RPMI8226 (cell line): ENCODE results near the gene KLF7.

Source experiments
- DNase-seq: peaks from one replicate; pipeline ENCODE4 v3.0.0-alpha.2; 2015

The KLF7 gene

GRCh38 chr2:207165121-207166038, at the start of gene KLF7:
Gene KLF7, minus strand, starts transcription at chr2:207165948. Its CDS starts 380 bp downstream, at chr2:207165568.
- peak; percentile 69 for DNase-seq

DNA sequence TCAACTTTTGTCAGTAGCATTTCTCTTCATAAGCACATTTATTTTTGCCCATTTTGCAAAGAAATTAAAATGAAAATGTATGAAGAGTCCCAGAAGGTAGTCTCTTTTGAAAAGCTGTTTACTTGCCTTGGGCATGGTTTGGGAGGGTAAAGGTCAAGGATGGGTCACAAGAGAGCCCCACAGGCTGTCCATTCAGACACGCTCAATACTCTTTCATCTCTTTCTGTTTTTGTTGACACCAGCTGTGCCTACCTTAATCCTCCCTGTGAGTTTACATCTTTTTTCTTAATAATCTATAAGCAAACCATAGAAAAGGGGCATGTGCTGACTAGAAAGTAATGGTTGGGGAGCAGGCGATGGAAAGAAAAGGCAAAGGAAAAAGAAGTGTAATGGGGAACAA, 49.6 kb upstream of the KLF7 start:
- DNase-seq, result no peak

DNA sequence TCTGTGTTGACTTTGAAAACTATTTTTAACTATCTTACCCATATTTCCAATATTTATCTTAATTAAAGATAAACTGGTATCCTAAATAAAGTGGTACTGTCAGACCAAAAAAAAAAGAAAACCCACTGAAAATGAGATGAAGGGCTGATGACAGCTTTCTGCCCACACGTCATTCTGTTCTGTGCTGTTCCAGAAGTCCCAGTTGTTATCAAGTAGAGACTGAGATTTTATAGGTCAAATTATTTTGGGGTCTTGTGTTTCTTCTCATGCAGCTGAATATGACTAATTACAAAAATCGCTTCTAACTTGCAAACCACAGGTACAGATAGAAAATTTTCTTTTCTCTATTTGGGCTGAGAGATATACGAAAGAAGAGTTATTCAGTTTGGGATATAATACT, 48.7 kb upstream of the KLF7 start:
- no peak for DNase-seq

- no peak for DNase-seq
Observed at GRCh38 chr2:207206011-207206410, 40.3 kb upstream of the KLF7 start.

DNA sequence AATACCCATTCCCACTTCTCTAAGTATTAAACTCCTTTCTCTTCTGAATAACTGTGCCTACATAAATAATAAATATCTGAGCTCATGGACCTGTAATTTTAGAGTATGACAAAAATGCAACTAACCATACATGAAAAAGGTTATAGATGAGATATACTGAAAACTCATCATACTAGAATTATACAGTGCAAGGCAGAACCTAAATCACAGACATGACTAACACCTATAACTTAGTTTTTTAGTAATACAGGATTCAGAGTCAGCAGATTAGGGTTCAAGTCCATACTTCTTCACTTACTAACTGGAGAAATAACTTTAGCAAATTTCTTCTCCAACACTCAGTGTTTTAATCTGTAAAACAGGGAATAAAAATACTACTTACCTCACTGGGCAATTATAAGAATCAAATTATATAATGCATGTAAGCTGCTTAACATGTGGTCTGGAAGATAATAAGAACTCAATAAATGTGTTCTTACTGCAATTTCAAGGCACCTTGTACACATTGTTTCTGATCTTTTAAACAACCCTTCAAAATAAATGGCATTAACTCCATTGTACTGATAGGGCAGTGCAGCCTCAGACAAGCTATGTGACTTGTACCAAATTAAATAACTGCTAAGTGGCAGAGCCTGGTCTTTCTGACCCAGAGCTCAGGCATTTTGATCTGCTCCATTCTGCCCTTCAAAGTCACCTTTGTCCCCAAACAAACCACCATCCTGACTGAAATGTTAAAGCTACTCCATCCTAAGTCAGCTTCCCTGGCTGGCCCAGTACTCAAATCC, 39.6 kb upstream of the KLF7 start:
- no peak for DNase-seq

GRCh38 chr2:207203056-207203455, 37.3 kb upstream of the KLF7 start:
- DNase-seq, result no peak

GRCh38 chr2:207202645-207203044, 36.9 kb upstream of the KLF7 start:
- peak; percentile 19 for DNase-seq

DNA sequence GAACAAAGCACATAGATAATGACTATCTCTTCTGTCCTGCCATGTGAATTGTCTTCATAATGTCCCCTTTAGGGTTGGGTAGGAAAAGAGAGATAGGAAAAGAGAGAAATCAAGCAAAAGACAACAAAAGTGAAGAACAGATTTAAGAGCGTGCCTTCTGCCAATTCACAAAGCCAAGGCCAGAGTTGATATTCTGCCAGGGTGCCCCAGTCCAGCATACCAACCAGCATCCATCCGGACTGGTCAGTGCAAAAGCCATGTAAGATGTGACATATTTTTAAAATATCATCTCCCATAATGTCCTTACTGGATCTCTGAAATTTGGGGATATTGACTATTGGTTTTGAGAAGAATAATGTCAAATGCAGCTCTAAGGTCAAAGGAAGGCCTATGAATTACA, 35.7 kb upstream of the KLF7 start:
- no peak for DNase-seq

GRCh38 chr2:207200136-207200535, 34.4 kb upstream of the KLF7 start:
- no peak for DNase-seq

- DNase-seq, result no peak
Observed at GRCh38 chr2:207194028-207194427, 28.3 kb upstream of the KLF7 start.

DNA sequence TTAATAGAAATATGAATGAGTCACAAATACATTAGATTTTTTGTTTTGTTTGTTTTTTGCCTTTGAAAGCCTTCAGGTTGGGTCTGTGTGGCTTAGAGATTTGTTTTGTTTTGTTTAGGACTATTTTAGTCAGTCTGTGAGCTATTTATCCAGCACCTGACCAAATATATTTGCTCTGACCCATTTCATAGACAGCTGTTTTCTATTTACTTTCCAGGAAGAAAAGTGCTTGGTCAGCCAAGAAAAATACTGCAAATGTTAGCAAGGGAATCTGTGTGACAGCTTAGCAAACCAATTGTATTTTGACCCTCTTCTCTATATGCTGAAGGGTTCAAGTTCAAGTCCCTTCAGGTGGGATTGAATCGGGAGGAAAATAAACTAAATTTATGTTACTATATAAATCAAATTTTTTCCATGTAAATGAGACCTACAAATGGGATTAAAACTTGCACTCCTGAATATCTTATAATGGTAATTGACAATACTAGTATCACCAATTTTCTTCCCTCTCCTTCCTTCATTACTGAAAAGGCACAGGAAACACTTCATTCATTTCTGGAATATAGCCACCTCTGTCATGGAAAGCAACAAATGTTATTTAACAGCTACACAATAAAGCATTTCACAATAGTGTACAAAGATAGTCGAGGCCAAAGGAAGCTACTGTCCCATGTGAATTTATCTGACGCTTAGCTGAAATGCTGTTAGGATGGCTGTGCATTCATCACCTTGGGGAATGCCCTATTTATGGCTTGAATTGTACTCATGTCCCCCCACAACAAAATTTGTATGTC, 23.1 kb upstream of the KLF7 start:
- peak; percentile 65 for DNase-seq

- no peak for DNase-seq
Observed at GRCh38 chr2:207185372-207185771, 19.6 kb upstream of the KLF7 start.

DNA sequence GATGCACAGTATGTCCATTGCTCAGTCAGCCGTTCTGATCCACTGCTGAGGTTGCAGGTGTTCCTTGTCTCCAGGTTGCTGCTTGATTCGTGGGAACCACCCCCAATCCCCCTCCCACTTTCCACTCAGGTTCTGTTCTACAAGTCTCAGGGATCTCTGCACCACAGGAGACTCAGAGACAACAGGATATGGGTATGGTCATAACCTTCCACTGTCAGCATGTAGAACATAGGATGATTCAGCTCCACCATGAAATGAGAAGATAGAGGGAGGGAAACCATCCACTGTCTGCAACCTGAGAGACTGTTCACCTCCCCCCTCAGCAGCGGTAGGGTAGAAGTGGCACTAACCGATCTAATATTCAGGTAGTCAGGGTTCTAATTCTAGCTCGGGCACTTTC, 19.0 kb upstream of the KLF7 start:
- peak; percentile 36 for DNase-seq

- no peak for DNase-seq
Observed at GRCh38 chr2:207184348-207184747, 18.6 kb upstream of the KLF7 start.

DNA sequence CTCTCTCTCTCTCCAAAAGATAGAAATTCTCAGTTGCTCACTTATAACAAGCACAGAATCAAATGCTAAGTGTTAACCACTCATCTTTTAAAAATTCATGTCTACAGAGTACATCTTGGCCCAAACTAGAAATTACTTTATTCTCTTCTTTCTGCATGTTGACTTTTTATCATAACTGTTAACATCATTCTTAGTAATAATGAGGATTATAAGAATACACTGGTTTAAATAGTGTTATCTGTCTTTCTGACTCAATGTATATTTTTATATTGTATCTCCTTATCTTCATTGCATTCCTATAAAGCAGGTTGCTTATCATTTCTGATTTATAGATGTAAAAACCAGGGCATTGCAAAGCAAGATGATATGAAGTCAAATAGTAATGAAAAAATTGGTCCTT, 17.8 kb upstream of the KLF7 start:
- DNase-seq, result no peak

DNA sequence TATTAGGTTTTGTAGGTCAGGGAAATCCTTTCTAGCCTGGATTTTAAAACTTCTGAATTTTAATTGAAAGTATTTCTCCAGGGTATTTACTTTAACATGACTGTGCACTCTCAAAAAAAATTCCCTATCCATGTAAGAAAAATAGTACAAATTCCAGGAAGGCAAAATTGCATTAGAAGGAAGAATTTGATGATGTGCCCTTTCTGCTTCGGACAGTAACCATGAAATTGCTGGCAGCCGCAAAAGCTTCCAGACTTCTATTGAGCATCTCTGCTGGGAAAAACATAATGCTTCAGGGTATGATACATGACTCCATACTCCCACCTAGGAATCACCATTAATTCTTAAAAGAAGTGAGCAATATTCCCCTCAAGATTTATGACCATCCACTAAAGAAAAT, 17.2 kb upstream of the KLF7 start:
- DNase-seq, result no peak

DNA sequence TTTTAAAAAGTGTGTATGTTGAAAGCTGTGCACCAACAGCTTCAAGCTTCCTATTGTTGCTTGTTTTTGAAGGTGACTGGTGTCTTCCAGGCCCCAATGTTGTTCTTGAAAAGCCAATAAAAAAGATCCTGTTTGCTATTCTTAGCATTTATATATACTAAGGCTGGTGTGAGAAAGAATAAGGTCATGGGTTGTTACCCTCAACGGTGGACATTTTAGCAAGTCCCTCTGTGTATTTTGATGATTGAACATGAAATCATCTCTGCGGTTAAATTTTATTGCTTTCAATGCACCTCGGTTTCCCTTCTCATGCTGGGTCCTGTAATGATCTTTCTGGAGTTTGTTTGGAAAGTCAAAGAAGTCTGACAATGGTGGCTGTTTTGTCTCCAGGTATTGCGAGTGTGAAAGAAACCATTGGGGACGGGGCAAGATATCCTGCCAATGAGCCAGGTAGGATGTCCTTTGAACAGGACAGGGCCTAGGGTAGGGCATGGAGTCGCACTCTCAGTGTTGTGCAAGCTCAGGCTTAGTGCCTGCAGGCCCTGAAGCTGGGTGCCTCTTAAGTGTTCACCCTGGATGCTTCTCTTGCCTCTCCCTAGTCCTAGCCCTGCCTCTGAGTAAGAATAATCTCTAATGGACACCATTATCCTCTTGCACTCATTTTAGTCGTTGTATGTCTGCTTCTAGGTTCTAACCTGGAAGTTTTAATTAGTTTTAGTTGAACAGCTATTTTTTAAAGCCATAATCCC, 16.0 kb upstream of the KLF7 start:
- DNase-seq, result no peak

GRCh38 chr2:207180741-207181140, 15.0 kb upstream of the KLF7 start:
- no peak for DNase-seq

DNA sequence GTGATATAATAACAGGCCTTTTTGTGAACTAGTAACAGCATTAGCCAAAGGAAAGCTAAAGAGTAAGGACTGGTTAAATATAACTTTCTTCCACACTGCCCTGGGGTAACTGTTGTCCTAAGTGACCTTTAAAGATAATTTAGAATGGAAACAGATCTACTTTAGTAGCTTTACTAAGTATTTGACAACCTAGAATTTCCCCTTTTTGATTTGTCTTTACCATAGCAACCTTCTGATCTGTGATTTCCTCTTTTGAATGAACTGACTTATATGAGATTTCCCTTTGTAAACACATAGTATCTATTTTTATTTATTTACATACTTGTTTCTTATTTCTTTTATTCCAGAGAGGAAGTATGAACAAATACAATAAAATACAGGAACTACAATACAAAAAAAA, 10.5 kb upstream of the KLF7 start:
- DNase-seq, result no peak

GRCh38 chr2:207173641-207174040, 7.9 kb upstream of the KLF7 start:
- no peak for DNase-seq

- DNase-seq, result no peak
Observed at GRCh38 chr2:207167099-207167923, 1.6 kb upstream of the KLF7 start.
